ENCODE measurements around the gene PON3. TPM values are rescaled to one million over a fixed set of nuclear protein-coding genes. Genes with fewer than 3 reads are reported as not detected.
A peak's percentile ranks its signal among the peaks of the same experiment; 100 is the strongest.

Gene PON3
- total and polyA plus RNA-seq, 2 of the 13 experiments (the other 11 are each of a cell fraction or from before 2014, with no cell fraction given): 23.6 to 37.8 TPM

- TF ChIP-seq SP2 (CRISPR knock-in tag; IDR thresholded peaks at IDR 0.05) (peak; percentile 50; the same call in 1 of the 2 replicates), ZNF768 (CRISPR knock-in tag; IDR thresholded peaks at IDR 0.05) (peak; percentile 76; the same call in 1 of the 2 replicates), ZNF775 (CRISPR knock-in tag; IDR thresholded peaks at IDR 0.05; ENCODE audit: borderline replicate concordance) (no peak; the same call in 1 of the 2 replicates), SSRP1 (CRISPR knock-in tag; IDR thresholded peaks at IDR 0.05) (no peak), POLR2A (IDR thresholded peaks at IDR 0.05; ENCODE audit: insufficient read depth in 1 of 2, low read depth in 2 of 2, low read length in 2 of 2) (peak; percentile 91 to 92), LBX2 (CRISPR knock-in tag; IDR thresholded peaks at IDR 0.05; ENCODE audit: borderline replicate concordance) (peak; percentile 84; the same call in 1 of the 2 replicates), ZNF34 (CRISPR knock-in tag; IDR thresholded peaks at IDR 0.05; ENCODE audit: borderline replicate concordance) (no peak), ZXDC (CRISPR knock-in tag; IDR thresholded peaks at IDR 0.05) (no peak; the same call in 1 of the 2 replicates), ZBTB39 (CRISPR knock-in tag; IDR thresholded peaks at IDR 0.05) (peak; percentile 63; the same call in 1 of the 2 replicates), KLF6 (CRISPR knock-in tag; IDR thresholded peaks at IDR 0.05) (peak; percentile 83), PHB2 (IDR thresholded peaks at IDR 0.05; ENCODE audit: partially characterized antibody) (no peak), JARID2 (CRISPR knock-in tag; IDR thresholded peaks at IDR 0.05; ENCODE audit: insufficient replicate concordance) (no peak), CENPBD1 (CRISPR knock-in tag; IDR thresholded peaks at IDR 0.05; ENCODE audit: borderline replicate concordance, low read depth) (no peak; the same call in 1 of the 2 replicates), CENPX (CRISPR knock-in tag; IDR thresholded peaks at IDR 0.05) (no peak), CEBPB (IDR thresholded peaks at IDR 0.05; ENCODE audit: borderline replicate concordance, low read depth, low read length) (no peak), HDAC1 (CRISPR knock-in tag; IDR thresholded peaks at IDR 0.05) (peak; percentile 64; the same call in 1 of the 2 replicates), ZNF510 (CRISPR knock-in tag; IDR thresholded peaks at IDR 0.05; ENCODE audit: low read depth) (no peak; the same call in 1 of the 2 replicates), RNF219 (CRISPR knock-in tag; IDR thresholded peaks at IDR 0.05) (no peak), ASH2L (IDR thresholded peaks at IDR 0.05; ENCODE audit: insufficient read length, low read depth, low read length) (peak; percentile 86), NFRKB (IDR thresholded peaks at IDR 0.05) (no peak), ZNF557 (CRISPR knock-in tag; IDR thresholded peaks at IDR 0.05) (peak; percentile 74; the same call in 1 of the 2 replicates), CEBPG (CRISPR knock-in tag; IDR thresholded peaks at IDR 0.05) (no peak; the same call in 1 of the 2 replicates)
Measured at GRCh38 chr7:95434557-95435421, 38.6 kb upstream of the PON3 start, which contains the start of gene PON2 (continued).

All from HepG2 (cell line).